GM19328 (cell line): ENCODE data around the gene ZNF438.

Source experiments
- ATAC-seq: cut with Tn5 transposase; IDR thresholded peaks from one replicate; pipeline ENCODE4 v1.9.1; 2021; ENCODE audit warnings: mild to moderate bottlenecking, moderate library complexity; ENCODE audit not compliant: unreplicated experiment

The ZNF438 gene

DNA sequence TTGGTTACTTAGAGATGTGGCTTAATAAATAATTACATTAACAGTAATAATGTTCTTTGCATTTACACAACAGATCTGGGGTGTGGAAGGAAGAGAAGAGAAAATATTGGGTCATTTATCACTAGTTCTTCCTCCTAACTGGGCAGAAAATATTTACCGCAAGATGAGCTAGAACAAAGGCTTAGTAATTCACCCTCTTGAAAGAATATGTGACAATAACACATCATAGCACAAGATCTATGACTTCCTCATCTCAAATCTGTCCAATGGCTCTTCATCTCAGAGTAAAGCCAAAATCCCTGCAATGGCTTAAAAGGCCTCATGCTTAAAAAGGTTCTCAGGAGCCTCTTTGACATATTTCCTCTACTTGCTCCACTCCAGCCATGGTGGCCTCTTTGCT is 178.6 kb downstream of the ZNF438 start:
- no peak for ATAC-seq

DNA sequence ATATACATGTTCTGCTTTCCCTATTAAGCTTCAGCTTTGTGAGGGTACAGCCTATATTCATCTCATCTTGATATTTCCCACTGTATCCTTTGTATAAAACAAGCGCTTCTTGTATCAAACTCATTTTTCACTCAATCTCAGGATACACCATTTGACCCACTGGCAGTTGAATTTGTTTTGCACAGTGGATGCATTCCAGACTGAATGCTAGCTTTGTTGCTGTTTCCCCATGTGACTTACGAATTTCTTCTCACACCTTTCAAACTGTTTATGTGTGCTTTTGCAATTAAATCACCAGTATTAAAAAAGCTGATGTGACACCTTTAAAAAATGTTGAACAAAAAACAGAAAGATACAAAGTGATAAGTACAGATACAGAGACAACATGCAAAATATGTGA is 180.9 kb downstream of the ZNF438 start:
- no peak for ATAC-seq

DNA sequence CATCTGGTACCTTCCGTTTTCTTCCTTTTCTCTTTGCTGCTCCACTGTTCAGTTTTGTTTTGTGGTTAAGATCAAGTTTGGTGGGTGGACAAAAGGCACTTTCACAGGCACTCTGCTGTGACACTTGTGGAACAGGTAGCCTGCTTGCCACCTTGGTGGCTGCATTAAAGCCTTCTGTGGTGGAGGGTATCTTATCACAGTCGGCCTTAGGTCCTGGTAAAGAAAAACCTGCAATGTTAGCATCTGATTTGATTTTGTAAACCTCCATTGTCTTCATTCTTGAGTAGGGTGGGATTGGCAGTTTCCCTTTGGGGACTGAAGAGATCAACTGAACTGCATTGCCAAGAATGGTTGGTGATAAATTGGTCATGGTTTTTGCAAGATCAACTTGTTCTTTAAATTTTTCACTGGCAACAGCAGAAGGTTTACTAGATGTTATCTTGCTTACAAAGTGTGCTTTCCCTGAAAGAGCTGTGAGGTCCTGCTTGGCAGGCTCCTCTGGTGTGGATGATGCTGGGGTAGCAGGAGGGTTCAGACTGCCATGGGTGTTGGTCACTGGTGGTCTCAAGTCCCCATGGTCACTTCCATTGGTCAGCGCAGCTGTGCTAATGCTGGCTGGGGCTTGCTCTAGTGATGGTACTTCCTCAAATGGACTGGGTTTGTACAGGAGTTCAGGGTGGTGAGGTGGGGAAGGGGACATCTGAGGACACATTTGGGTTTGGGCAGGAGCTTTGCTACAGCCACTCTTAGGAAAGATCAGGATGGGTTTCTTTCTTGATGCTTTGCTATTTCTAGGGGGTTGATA is 182.2 kb downstream of the ZNF438 start:
- no peak for ATAC-seq

DNA sequence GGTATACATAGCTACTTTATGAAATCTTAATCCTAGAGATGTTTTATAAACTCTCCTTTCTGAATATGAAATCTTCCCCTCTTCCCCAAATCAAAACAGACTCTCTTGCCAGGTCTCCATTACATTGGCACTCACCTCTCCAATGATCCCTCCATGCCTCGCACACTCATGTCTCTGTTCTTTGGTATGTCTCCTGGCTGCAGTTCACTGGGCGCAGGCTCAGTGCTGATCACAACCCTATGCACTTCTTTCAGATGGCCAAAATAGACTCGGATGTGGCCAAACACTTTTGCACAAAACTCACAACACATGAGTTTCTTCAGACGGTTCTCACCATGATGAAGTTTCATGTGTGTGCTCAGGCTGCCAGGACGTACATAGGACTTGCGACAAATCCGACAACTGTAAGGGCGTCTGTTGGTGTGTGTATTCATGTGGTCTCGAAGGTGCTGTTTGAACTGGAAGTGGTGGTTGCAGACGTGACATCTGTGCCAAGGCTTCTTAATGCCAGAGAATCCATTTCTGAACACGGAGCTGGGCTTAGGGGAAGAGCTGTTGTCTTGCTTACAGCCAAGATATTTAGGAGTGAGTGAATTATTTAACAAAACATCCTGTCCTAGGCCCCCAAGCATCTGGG is 183.2 kb downstream of the ZNF438 start:
- no peak for ATAC-seq

DNA sequence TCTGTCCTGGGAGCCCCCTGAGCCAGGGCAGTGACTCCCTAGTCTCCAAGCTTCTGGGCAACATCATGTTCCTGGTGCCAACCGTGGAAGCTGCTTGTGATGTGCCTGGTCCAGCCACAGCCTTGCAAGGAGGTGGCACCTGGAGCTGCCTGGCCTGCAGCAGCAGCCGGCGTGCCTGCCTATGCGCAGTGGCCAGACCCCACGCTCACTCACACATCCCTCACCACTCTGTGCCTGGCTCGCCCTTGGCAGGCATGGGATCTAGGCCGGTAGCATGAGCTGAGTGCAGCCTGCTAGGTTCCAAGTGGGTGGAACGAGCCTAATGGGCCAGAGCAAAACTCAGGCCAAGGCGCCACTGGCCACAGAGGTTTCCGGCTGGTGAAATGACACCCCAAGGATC is 184.0 kb downstream of the ZNF438 start:
- no peak for ATAC-seq

DNA sequence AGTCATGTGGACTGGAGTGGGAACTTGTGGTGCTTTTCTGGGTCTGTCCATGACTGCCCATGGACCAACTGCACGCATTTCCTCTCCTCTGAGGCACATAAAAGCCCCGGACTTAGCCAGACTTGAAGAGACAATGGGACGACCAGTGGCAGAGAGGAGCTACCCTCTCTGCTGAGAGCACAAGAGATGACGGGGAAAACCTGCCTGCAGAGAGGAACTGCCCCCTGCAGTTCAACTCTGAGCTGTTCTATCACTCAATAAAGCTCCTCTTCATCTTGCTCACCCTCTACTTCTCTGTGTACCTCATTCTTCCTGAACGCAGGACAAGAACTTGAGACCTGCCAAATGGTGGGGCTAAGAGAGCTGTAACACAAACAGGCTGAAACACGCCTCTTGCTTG is 184.5 kb downstream of the ZNF438 start:
- ATAC-seq = no peak

DNA sequence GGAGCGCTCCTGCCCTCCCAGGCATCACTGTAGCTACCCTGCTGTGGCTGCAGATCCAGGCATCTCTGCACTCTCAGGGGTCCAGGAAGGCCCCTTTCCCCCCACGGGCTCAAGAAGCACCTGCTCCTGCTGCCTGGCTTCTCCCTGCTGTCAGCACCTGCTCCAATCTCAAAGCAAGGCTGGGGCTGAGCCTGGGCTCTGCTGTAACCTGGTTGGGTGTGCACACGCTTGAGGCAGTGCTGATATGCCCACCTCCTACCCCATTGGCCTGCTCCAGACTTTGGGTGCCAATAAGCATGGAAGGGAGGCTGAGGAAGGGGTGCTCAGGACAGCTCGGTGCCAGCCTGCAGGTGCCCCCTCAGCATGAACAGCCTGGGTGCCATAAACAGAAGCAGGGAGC is 185.0 kb downstream of the ZNF438 start:
- no peak for ATAC-seq

DNA sequence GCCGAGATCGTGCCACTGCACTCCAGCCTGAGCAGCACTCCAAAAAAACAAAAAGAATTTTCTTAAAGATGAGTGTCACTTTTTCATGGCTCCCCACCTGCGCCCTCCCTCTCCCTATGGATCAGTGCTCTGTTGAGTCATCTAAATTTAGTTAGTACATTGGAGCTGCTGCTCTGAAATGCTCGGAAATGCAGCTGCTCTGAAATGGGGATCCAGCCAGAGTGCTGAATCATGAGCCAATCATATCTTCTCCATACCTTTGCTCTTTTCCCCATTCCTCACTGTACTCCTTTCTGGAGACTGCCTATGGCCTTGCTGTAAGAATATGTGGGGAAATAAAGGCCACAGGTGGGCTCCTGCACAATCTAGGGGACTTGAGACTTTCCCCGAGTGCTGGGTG is 188.8 kb downstream of the ZNF438 start:
- no peak for ATAC-seq

DNA sequence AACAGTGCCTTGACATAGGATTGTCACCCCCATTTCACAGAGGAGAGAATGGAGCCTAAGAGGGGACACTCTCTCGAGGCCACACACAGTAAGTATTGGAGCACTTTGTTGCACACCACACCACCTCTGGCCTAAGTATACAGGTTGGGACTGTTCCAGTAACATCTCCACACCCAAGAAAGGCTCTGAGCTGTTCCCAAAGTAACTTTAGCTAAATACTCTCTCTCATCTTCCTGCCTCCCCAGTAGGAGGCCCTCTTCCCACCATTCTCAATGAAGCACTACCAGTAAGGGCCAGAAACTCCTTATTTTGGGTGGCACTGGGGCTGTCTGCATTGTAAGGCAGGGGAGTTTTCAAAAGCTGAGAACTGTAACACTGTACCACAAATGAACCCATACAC is 189.5 kb downstream of the ZNF438 start:
- no peak for ATAC-seq

DNA sequence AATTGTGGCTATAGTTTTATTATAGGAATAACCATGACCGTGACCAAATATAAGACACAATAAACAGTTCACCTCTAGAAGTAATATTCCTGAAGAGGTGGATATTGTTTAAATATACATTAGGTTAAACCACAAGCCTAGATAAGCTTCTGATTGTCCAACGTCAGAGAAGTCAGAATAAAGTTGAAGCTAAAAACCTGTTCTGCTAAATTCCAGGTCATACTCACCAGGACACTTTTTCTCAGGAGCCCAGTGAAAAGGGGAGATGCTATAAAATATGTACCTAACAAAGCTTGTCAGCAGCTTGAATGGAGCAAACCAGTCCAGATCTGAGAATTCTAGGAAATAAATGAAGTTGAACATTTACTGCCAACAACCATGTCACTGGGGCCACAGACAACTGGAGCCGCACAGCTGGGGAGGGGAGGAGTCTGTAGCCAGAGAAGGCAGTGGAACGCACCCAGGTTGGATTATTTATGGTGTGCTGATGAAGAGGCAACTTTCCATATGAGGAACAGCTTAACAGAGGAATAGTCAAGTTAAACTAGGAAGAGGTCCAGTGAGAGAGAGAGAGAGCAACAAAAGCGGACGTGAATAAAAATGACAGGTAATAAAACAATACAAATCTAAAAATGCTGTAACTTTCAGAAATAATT is 191.1 kb downstream of the ZNF438 start:
- no peak for ATAC-seq

DNA sequence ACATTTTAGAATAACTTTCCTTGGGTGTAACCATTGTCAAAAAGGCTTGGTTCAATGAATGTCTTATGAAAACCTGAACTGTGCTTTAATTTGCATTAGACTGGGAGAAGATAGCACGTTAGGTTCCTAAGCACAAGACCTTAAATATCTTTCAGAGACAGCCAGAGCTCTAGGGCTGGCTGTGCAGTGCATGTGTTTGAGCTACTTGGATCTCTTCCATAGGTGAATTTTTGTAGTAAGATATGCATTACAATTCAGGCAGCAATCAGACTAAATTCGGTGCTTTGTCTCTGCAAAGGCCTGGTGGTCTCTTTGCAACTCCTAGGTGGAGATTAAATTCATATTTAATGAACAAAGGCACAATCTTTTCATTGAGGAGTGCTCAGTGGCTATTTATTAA is 192.0 kb downstream of the ZNF438 start:
- no peak for ATAC-seq

DNA sequence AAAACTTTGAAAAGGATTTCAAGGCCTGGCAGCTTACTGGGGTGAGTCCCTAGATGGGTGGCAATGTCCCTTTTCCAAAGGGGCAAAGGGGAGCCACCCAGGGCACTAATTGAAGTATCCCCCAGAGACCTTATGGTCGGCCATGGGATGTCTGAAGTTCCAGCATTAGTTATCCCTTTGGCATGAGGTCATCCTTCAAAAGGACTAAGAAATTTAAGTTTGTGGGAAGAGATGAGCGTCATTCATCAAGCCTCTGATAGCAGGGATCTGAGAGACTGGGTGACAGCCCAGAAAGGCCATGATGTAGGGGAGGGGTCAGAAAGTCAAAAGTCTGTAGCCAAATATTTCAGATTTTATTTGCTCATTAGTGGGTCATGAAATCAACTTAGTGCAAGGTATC is 195.3 kb downstream of the ZNF438 start:
- ATAC-seq = no peak

DNA sequence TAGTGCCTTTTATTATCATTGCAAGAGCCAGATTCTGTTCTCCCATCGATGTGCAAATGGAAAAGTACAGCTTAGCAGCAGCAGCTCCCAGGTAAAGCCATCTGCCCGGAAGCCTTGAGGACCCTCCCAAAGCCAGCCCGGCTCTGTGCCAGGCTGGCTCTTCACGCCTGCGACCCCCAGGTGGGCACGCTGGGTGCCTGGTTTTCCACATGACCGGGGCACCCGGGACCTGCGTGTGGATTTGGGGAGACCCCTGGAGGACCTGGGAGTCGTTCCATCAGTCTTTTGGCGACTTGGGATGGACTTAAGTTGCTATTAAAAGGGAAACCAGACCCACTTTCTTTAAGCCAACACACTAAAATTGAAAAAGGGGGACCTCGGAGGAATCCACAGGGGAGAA is 196.5 kb downstream of the ZNF438 start:
- no peak for ATAC-seq

DNA sequence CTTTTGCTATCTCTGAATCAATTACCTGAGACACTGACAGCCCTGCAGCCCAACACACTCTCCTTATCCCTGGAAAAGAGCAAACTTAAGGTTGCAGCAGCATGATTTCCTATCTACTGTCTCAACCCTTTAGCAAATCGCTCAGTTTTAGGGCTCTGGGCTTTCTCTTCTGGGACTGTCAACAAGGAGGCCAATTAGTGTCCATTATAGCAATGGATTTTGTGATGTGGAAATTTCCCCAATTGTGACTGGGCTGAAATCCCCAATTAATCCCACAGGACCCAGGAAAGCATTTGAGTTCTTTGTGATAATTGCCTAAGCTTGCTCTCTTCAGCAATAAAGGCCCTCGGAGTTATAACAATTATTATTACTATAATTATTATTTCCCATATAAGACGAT is 197.0 kb downstream of the ZNF438 start:
- ATAC-seq = no peak

DNA sequence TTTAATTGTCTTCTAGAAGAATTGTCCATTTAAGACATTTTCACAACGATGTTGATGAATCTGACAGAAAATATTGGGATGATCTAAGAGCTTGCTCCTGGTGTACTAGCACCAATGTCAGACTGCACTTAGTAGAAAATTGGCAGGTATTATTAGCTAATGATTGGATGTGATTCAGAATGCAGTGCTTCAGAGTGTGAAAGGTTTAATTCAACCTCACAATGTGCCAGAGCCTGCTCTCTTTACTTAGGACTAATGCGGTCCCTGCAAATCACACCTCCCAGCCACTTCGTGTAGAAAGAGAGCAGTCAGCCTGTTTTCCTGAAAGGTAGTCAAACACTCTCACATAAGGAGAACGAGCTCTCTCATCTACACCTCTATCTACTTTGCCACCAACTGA is 197.5 kb downstream of the ZNF438 start:
- ATAC-seq = no peak

DNA sequence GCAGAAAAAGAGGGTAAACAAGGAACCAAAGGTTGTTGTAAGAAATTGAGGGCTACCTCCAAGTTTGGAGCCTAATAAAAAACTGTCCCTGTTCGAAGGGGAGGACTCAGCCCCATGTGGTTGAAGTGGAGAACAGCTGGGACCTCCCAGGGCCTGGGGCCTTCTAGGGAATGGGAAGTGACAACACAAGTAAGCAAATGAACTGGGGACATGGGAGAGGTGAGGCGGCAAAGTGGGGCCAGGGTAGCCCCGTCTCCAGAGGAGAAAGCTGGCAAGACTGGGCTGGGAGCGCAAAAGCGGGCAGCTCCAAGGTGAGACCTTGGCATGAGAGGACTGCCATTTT is 198.1 kb downstream of the ZNF438 start:
- no peak for ATAC-seq

DNA sequence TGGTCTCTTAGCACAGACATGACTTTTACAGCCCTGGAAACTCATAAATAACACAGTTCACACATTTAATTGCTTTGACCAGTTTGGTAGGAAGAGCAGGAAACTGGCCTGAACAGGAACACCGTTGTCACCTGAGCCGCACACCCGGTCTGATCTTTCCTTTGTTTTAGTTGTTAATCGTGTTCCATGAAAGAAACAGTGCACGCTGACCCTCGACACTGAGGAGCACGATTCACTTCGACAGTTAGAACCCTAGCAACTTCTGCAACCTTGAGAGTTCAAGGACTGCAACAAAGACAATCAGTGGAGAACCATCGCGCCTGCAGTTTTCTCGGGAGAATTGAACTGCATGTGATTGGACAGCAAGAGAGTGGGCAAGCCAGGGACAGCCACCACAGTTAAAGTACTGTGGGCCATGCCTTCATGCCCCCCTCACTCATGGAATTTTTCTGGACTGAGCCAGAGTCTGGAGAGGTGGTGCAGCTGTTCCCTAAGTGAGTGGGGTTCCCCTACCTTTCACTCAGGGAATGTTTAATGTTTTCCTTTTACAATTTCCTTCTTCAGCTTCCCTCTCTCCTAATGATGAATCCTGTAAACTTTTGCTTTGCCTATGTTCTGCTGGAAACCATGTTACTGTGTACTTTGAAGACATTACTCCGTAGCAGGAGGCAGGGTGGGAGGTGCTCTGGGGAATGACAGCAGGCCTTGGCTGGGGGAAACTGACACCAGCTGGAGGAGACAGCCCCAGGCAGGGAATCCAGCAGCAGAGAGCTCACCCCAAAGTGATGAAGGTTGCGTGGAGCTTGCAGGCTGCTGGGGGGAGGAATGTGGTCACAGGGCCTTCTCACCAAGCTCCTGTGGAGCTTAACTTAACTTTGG is 198.7 kb downstream of the ZNF438 start:
- no peak for ATAC-seq

DNA sequence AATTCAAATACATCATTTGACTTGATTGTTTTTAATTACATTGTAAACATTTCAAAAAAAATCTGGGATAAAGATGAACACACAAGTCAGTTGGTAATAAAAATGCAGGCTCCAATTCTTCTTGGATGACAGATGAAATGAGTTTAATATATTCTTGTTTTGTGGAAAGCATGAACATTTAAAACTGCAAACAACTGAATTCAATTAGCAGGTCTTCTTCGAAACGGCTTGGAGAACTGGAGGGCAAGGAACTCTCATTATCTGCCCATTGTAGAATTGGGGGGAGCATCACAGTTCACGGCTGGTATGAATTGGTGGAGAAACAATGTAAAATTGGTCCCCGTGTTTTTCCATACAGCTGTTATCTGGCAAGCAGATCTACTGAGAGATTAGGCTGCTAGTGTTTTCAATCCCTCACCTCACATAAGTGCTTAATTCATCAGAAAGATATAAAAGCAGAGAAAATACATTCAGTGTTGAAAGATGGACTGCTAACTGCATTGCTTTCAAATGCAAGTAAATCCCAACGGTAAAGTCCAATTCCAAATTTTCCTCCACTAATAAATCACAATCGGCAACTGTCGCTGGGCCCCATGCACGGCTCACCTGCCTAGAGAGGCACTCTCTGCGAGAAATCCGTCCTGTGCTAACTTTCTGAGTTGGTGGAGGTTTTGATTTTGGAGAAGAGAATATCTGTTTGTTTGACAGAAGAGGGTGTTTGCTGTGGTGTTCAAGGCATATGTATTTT is 199.5 kb downstream of the ZNF438 start:
- ATAC-seq = no peak

DNA sequence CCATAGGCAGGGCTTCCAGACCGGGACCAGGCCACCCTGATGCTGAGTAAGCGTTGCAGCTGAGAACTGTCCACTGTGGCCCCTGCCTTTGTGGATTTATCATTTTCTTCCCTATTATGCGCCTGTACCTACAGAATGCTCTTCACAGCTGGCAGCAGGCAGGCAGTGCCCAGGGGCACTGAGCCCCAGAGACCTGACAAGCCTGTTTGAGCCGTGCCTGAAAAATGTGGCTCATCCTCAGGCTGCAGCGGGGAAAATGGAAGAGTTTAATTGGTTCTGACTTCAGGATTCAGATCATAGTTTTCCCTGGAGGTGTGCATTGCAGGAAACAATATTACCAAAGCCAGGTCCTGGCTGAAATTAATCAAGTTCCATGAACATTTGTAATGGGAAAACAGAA is 200.2 kb downstream of the ZNF438 start:
- no peak for ATAC-seq

DNA sequence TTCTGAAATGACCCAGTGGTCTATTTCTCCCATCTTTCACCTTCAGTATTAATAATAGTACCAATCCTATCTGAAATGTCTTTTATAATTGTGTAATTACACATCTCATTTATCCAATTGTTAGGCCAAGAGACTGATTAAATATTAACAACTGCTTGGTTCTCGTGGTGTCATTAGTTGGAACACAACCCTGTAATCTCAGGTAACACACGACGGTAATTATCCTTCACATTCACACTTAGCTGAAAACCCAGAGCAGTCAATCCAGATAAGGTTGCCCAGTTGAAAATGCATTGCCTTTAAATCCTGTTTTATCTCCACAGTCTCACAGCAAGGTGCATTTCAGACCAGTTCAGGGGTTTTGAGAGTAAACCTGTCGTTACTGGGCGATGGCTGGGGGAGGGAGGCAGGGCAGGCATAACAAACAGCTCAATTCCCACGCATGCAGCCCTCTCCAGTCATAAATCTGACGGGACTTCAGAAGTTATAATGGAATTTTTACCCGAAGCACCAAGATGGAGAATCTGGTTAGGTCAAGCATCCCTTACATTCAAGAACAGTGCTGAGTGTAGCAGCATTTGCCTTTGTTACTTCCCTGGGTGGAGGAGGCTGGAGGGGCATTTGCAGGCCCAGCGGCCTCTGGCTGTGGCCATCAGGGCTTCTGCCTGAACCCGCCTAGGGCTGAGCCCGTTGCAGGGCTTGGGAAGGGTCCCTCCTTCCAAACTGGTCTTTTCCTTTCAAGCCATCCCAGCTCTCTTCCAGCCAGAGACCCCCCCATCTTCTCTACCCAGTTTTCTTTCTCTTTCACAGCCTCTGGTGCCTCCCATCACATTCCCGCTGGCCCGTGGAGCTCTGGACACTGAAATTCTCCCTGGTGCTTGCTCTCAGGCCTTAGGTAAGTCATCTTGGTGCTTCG is 201.1 kb downstream of the ZNF438 start:
- no peak for ATAC-seq
